ENCODE data around the gene CTLA4.

The CTLA4 gene

DNA sequence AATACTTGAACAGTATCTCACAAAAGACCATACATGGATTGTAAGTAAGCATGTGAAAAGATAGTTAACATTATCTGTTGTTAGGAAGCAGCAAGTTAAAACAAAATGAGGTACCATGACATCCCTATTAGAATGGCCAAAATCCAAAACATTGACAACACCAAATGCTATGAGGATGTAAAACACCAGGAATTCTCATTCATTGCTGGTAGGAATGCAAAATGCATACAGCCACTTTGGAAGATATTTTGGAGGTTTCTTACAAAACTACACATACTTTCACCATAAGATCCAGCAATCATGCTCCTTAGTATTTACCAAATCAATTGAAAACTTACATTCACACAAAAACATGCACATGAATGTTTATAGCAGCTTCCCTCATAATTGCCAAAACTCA is 38.1 kb downstream of the CTLA4 start:
- Histone ChIP-seq H3K4me3 (ENCODE audit: low read depth, low read length, poor library complexity, severe bottlenecking) (no peak overlapping the region), H2AFZ (ENCODE audit: low read length) (no peak overlapping the region), H3K79me2 (ENCODE audit: insufficient read depth, low read length) (no peaks in the 10 kb centered on the region), H3K9ac (ENCODE audit: low read length) (no peak overlapping the region), H3K27ac (ENCODE audit: low read depth, low read length, poor library complexity, severe bottlenecking) (no peak overlapping the region), H3K9me3 (ENCODE audit: low read length) (peaks cover 7% of the 10 kb centered on the region), H3K4me1 (ENCODE audit: insufficient read depth, low read length, severe bottlenecking) (no peaks in the 10 kb centered on the region), H3K4me2 (ENCODE audit: low read length) (no peak overlapping the region), H4K20me1 (ENCODE audit: insufficient read depth, low read length) (no peaks in the 10 kb centered on the region), H3K27me3 (ENCODE audit: insufficient read depth, low read length) (no peaks in the 10 kb centered on the region), H3K9me2 (ENCODE audit: low read depth, low read length) (no peaks in the 10 kb centered on the region), H3K36me3 (ENCODE audit: insufficient read depth, low read length) (no peaks in the 10 kb centered on the region; the same call in 1 of the 2 replicates), H3F3A (ENCODE audit: insufficient read depth, low read length) (no peaks in the 10 kb centered on the region)
- TF ChIP-seq, protein P1, sequence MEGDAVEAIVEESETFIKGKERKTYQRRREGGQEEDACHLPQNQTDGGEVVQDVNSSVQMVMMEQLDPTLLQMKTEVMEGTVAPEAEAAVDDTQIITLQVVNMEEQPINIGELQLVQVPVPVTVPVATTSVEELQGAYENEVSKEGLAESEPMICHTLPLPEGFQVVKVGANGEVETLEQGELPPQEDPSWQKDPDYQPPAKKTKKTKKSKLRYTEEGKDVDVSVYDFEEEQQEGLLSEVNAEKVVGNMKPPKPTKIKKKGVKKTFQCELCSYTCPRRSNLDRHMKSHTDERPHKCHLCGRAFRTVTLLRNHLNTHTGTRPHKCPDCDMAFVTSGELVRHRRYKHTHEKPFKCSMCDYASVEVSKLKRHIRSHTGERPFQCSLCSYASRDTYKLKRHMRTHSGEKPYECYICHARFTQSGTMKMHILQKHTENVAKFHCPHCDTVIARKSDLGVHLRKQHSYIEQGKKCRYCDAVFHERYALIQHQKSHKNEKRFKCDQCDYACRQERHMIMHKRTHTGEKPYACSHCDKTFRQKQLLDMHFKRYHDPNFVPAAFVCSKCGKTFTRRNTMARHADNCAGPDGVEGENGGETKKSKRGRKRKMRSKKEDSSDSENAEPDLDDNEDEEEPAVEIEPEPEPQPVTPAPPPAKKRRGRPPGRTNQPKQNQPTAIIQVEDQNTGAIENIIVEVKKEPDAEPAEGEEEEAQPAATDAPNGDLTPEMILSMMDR (IDR thresholded peaks at IDR 0.05; ENCODE audit: low read length) = no peak
- TF ChIP-seq EZH2 (IDR thresholded peaks at IDR 0.05; ENCODE audit: borderline replicate concordance, low read length) = no peak

DNA sequence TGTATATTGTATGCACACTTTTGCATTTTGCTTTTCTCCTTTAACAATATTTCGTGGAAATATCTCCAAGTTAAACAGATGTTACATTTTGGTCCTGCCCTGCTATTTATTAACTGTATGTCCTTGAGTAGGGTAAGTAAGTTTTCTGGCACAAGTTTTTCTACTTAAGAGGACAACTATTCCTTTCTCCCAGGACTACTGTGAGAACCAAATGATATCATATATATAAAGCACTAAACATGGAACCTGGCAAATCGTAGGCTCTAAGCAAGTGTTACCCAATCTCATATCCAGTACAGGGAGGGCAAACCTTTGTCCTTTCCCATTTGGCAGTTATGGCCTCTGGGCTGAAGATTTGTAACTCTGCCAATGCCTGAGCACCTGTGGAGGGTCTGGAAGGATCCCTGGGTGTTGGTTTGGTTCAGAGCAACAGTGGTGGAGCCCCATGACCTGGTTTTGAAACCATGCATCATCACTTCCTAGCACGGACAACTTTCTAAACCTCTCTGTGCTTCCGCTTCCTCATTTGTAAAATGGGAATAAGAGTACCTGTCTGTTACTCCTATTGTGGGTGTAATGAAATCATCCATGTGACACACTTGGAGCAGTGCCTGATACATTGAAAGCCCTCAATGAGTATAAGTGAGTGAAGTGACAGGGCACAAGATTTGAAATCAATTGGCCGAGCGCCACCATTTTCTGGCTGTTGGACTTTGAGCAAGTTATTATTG is 40.7 kb downstream of the CTLA4 start:
- Histone ChIP-seq H3K4me1 (ENCODE audit: insufficient read depth, low read length, severe bottlenecking) (no peaks in the 10 kb centered on the region), H3K4me3 (ENCODE audit: low read depth, low read length, poor library complexity, severe bottlenecking) (no peak overlapping the region), H3K4me2 (ENCODE audit: low read length) (no peak overlapping the region), H3K9me3 (ENCODE audit: low read length) (no peaks in the 10 kb centered on the region), H3K9ac (ENCODE audit: low read length) (no peak overlapping the region), H3K79me2 (ENCODE audit: insufficient read depth, low read length) (no peaks in the 10 kb centered on the region), H3K36me3 (ENCODE audit: insufficient read depth, low read length) (no peaks in the 10 kb centered on the region), H4K20me1 (ENCODE audit: insufficient read depth, low read length) (no peaks in the 10 kb centered on the region), H3K27ac (ENCODE audit: low read depth, low read length, poor library complexity, severe bottlenecking) (no peak overlapping the region), H2AFZ (ENCODE audit: low read length) (no peak overlapping the region), H3F3A (ENCODE audit: insufficient read depth, low read length) (no peaks in the 10 kb centered on the region), H3K9me2 (ENCODE audit: low read depth, low read length) (no peaks in the 10 kb centered on the region), H3K27me3 (ENCODE audit: insufficient read depth, low read length) (no peaks in the 10 kb centered on the region)
- no peak for TF ChIP-seq EZH2 (IDR thresholded peaks at IDR 0.05; ENCODE audit: borderline replicate concordance, low read length)
- TF ChIP-seq, protein P1 (IDR thresholded peaks at IDR 0.05; ENCODE audit: low read length) = no peak

DNA sequence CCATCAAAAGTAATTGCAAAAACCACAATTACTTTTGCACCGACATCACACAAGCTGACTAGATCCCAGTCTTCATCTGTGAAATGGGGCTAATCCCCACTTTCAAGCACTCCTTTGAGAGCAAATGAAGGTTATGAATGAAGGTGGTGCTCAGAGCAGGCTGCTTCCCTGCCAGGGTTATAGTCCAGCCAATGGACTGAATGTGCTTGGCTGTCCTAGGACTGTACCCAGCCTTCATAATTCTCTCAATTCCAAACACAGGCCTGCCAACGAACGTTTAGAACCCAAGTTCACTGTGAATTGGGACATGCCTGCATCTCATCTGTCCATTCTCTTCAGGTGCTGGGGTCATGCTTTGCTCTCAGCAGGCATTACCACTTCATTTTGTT is 41.2 kb downstream of the CTLA4 start:
- H3K79me2 ChIP-seq (ENCODE audit: insufficient read depth, low read length) = no peaks in the 10 kb centered on the region
- no peak overlapping the region for H3K27ac ChIP-seq (ENCODE audit: low read depth, low read length, poor library complexity, severe bottlenecking)
- H4K20me1 ChIP-seq (ENCODE audit: insufficient read depth, low read length) = no peaks in the 10 kb centered on the region
- TF ChIP-seq, protein P1 (IDR thresholded peaks at IDR 0.05; ENCODE audit: low read length) = no peak
- TF ChIP-seq EZH2 (IDR thresholded peaks at IDR 0.05; ENCODE audit: borderline replicate concordance, low read length) = no peak
- no peaks in the 10 kb centered on the region for H3F3A ChIP-seq (ENCODE audit: insufficient read depth, low read length)
- no peaks in the 10 kb centered on the region for H3K9me3 ChIP-seq (ENCODE audit: low read length)
- no peak overlapping the region for H3K9ac ChIP-seq (ENCODE audit: low read length)
- H3K4me2 ChIP-seq (ENCODE audit: low read length) = no peak overlapping the region
- no peak overlapping the region for H2AFZ ChIP-seq (ENCODE audit: low read length)
- no peaks in the 10 kb centered on the region for H3K36me3 ChIP-seq (ENCODE audit: insufficient read depth, low read length)
- no peak overlapping the region for H3K4me3 ChIP-seq (ENCODE audit: low read depth, low read length, poor library complexity, severe bottlenecking)
- H3K9me2 ChIP-seq (ENCODE audit: low read depth, low read length) = no peaks in the 10 kb centered on the region
- H3K4me1 ChIP-seq (ENCODE audit: insufficient read depth, low read length, severe bottlenecking) = no peaks in the 10 kb centered on the region
- no peaks in the 10 kb centered on the region for H3K27me3 ChIP-seq (ENCODE audit: insufficient read depth, low read length)

Data from OCI-LY1 (cell line).